Ecto neural progenitor cell (in vitro differentiated cells): ENCODE data around the gene THEM5.
"Not testable (repeated sequence)": the region's sequence is repeated elsewhere in the genome, so short reads cannot be mapped to it uniquely, and the experiment has no call there.

Experiments
- DNase-seq: peaks from one replicate; pipeline ENCODE4 v3.0.0-alpha.2; 2018; ENCODE audit warnings: low spot score

Gene THEM5

DNA sequence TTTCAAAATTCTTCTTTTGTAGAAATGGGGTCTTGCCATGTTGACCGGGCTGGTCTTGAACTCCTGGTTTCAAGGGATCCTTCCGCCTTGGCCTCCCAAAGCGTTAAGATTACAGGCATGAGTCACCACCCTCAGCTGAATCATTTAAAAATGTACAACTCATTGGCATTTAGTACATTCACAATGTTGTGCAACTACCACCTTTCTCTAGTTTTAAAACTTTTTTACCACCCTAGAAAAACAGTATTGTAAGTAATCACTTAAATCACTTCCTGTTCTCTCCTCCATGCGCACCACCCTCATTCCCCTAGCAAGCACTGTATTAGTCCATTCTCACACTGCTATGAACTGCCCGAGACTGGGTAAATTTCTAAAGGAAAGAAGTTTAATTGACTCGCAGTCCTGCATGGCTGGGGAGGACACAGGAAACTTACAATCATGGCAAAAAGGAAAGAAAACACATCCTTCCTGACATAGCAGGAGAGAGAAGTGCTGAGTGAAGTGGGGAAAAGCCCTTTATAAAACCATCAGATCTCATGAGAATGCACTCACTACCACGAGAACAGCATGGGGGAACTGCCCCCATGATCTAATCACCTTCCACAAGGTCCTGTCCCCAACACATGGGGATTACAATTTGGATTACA is 14.4 kb upstream of the THEM5 start:
- DNase-seq: no peak

DNA sequence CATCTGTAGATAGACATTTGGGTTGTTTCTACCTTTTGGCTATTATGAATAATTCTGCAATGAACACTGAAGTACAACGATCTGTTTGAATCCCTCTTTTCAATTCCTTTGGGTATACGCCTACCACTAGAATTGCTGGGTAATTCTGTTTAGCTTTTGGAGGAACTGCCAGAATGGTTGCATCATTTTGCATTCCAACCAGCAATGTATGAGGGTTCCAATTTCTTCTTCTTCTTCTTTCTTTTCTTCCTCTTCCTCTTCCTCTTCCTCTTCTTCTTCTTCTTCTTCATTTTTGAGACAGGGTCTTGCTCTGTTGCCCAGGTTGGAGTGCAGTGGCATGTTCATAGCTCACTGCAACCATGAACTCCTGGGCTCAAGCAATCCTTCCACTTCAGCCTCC is 13.8 kb upstream of the THEM5 start:
- DNase-seq: no peak

DNA sequence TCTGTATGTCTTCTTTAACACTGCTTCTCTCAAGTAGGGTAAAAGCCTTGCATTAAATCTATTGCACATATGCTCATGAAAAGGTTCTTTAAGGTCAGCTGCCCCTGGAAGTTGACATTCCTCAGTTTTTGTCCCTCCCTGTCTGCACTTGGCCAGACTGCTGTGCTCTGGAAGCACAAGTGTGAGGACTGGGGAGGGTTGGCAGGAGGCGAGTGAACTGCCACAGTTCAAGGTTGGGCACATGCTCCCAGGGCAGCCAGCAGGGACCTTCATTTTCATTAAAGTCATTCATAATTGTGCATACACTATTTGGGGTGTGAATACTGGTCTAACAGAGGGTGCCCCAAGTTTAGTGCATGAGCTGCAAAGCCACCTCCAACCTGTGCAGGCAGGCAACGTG is 10.9 kb upstream of the THEM5 start:
- DNase-seq: no peak

DNA sequence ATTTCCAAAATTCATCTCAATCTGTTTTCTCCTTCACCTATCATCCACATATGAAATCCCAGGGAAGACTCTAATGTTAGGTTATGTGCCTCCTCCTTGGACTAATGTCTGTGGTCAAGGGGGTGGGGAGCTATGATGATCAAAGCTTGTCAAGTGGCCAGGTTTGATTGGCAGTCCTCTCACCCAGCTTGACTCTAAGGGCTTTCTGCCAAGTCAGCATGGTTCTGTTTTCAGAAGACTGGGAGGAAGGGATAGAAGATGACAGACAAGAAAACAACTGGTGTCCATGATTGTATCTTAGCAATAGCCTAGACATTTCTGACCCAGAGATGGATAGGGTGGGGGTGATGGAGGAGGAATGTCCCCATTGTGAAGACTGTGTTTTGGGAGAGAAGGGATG is 9.1 kb upstream of the THEM5 start:
- DNase-seq: no peak

DNA sequence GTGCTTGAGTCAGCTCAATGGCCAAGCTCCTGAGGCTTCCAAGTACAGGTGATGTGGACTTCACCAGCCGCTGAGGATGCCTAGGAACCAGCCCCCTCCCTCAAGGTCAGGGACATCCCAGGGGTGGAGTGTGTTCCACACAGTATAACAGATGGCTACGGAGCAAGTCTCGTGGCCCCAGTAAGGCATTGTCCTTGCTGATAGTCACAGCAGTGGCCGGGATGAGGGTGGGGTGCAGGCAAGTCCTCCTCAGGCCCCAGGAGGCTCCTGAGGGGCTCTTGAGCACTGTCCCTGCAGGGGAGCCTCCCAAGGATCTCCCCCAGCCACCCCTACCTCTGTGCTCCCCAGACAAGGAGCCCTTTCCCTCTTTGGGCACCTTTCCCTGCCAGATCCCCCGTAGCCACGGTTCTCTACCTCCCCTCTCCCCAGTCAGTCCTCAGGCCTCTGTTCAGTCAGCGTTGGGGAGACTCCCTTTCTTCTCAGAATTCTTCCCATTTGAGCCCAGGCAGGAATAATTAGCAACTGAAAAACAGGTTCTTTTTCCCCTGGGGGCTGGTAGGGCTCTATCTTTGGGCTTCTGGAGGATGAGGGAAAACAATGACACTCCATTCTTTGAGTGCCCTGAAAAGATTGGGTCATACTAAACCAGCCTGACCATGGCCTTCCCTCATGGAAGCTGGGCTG is 7.1 kb upstream of the THEM5 start:
- DNase-seq: no peak

DNA sequence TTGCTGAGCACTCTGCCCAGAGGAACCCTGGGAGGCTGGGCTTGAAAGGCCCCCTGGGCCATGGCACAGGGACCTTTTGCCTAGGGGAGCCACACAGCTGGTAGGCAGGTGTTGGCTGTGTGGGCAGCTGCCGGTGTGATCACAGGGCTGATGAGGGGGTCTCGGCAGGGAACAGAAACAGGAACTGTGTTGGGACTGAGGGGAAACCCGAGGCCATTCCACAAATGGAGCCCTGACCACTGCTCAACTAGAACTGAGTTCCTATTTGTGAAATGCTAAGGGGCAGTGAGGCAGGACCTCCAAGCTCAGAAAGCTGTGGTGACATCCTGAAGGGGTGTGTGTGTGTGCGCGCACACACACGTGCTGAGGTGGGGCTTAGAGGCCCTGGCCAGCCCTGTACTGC is 6.4 kb upstream of the THEM5 start:
- no peak for DNase-seq

DNA sequence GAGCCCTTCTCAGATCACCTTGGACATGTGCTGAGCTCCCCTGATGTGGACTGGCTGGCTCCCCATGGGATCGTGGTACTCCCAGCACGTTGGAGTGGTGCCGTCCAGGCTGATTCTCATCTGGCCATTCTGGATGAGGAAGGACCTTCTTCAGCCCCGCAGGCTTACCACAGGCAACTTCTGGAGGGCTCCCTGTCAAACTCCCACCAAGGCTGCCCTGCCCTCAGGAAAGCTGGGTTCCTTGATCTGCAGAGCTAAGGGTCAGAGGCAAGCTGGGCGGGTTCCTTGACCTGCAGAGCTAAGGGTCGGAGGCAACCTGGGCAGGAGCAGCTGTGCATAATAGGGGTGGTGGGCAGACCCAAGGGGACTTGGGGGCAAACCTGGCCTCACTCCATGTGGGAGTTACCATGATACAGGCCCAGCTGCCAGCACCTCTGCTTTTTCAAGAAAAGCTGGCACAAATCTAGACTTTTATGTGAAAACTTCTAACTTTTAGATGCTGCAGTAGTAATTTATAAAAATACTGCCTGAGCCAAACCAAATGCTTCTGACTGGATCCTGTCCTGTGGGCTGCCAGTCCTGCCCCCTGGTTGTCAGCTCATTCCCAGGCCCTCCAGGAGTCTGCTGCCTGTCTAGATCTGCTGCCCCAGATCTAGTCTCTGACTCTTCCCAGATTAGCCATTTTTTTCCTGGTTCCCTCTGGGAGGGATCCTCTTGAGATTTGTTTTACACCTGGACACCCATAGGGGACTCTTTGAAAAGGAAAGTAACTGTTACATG is 5.6 kb upstream of the THEM5 start:
- no peak for DNase-seq

DNA sequence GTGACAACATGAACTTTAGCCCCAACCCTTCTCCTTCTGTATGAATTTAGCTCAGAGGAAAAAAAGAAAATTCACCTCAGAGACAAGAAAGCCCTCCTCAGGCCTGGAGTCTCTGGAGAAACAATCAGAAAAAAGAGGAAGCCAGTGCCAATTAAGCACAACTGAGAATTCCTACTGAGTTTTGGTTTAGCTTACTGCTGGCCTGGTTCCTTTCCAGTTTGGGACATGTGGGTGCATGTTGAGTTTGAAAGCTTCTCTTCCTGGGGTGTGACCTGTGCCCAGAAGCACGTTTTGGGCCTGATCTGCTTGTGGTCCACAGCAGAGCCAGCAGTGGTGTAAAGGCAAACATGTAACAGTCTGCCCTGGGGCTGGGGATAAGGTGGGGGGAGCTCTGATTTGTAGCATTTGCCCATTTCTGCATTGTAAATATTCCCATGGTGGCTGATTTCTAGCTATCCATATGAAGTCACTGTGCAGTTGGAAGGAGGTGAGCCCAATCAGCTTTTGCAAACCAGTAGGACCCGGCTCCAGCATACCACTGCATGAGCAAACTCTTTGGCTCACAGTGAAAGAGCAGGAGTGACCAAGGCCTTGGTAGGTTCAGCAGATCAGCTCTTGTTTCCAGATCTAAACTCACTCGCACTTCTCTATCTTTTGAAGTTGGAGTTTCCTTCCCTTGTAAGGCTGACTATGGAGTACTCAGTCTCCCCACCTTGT is 4.7 kb upstream of the THEM5 start:
- DNase-seq: no peak

DNA sequence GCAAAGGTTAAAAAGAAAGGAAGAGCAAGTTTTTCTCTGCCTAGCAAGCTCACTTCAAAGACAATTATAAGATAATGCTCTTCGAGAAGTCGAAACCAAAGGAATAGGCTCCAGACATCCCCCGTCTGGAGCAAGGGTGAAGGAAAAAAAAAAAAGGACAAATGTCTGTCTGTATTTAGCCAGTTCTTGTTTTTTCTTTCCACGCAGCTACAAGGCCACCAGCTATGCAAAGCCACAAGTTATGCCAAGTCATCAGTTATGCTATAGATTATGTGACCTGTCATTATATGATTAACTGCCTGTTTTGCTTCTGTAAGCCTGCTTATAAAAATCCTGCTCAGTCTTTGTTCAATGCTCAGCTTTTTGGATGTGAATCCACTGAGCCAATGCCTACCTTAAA is 2.4 kb upstream of the THEM5 start:
- no peak for DNase-seq

DNA sequence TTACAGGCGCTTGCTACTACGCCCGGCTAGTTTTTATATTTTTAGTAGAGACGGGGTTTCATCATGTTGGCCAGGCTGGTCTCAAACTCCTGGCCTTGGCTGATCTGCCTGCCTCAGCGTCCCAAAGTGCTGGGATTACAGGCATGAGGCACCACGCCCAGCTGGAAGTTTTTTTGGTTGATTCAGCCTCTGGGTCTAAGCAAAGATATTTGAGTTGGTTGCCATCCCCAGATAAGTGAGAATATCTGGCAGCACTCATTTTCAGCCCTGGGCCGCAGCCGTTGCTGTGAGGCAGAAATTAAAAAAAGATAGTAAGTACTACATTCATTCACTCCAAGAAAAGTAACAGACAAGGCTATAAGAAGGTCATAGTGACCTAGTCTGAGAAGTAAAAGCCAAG is 2.0 kb upstream of the THEM5 start:
- not testable (repeated sequence) for DNase-seq

DNA sequence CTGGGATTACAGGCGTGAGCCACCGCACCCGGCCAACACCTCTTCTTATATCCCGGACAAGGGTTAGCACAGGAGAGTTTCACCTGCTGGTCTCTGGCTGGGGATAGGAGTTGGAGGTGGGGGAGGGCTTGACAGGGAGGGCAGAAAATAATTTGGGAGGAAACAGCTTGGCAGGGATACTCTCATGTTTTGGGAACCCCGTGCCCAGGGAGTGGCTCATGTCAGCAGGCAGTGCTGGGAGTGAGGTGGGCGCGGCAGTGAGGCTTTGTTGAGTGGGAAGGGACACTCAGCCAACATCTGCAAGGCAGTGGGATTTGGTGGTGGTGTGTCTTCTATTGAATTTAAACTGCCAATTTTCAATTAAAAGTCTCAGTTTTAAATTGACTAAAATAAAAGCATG is 1.1 kb upstream of the THEM5 start:
- DNase-seq: no peak

DNA sequence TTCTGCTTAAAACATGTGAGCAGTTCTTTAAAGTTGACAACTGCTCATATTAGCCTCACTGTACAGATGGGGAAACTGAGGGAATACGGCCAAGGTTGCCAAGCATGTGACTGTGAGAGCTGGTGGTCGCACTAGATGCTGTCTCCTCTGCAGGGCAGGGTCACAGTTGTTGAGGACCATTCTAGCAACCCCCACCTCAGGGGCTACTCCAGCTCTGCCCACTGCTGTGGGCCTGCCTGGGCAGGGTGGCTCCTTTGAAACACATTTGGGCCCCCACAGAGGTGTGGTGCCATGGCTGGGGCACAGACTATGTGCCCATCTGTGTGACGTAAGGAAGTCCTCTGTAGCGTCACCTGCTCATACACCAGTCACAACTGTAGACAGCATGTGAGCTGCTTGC is 779 bp downstream of the THEM5 start:
- no peak for DNase-seq

DNA sequence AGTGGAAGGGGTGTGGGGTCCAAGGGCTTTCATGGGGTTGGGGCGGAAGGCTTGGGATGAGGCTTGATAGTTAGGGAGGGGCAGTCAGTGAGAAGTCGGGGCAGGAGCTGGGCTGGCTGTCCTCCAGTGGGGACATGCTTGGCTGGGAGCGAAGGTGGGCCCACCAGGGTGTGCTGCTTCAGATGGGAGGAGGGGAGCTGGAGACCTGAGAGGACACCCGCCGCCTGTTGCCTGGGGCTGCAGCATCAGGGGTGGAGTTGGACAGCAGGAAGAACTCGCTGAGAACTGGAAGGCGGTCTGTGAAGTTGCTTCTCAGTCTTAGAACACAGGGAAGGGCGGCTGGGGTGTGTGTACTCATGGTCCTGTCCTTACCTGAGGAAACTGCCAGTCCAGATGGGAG is 1.6 kb downstream of the THEM5 start:
- no peak for DNase-seq

DNA sequence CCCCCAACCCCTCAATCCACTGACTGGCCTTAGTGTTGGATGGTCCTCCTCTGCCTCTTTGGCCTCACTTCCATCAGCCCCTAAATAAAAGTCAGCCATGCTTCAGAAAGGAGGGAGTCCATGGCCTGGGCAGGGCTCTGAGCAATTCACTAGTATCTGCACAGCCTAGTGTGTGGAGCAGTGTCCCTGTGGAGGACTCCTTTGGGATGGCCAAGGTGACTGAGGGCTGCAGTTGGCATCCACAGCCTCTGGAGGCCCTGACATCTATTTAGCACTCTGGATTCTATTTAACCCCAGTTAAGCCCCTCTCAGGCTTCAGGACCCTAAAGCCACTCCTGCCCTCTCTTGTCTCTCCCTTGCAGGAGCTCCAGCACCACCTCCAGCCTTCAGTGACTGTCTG is 3.6 kb downstream of the THEM5 start:
- no peak for DNase-seq

DNA sequence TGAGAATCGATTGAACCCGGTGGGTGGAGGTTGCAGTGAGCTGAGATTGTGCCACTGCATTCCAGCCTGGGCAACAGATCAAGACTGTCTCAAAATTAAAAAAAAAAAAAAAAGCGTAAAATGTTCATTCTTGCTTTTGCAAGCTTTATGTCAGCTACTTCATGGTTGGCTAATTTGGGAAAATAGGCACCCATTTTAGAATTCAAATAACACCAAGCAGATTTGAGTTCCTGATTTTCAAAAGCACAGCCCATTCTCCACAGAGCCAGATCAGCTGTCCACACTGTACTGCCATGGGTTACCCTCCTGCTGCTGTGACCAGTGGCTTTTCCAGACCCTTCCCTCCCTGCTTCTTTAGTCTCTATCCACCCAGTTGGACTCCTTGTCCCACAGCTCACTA is 4.4 kb downstream of the THEM5 start:
- no peak for DNase-seq

DNA sequence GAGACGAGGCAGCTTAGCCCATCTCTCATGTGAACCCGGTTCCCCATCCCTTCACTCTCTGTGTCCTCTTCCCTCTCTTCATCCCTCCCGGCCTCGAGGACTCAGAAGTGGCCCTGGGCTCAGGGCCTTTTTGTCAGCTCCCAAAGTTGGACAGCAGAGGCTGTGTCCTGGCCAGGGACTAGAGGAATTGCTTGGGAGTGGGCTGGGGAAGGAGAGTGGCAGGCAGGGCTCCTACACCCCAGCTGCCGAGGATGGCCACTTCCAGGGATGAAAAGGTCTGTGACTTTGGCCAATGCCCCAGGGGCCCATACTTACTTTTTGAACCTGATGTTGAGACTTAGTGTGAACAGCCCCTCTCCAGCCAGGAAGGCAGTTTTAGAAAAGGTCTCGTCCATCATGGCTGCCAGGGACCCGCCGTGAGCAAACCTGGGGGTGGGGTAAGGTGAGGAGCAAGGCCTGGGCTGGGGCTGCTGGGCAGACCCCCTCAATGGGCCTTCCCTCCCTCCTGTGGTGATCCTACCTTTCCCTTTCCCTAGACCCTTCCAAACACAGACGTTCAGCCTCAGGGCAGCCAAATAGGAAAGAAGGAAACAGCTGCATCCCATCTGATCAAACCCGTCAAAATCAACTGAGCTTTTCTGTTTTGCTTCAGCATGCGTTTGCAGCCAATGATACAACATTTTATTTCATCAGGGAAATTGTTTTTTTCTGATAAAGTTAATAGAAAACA is 5.5 kb downstream of the THEM5 start:
- no peak for DNase-seq

DNA sequence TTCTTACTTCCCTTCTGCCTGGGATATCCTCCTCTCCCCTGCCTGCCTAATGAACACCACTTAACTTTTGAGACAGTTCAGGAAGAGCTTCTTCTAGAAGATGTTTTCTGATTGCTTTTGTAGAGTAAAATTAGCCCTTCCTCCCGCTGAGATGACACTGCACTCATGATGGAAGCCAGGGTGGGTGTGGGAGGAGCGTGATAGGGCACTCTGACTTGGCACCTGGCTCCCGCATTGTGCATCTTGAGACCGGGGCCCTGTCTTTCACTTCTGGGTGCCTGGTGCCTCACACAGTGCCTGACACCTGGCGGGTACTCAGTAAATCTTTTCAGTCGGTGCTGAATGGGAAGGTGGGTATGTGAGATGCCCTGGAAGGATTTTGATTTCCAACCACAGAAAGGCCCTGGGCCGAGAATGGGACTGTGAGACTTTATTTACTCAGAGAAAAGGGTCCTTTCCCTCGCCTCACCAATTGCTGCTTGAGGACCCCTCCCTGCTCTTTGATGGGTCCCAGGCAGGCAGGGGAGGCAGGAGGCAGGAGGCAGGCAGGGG is 6.8 kb downstream of the THEM5 start:
- DNase-seq: no peak

DNA sequence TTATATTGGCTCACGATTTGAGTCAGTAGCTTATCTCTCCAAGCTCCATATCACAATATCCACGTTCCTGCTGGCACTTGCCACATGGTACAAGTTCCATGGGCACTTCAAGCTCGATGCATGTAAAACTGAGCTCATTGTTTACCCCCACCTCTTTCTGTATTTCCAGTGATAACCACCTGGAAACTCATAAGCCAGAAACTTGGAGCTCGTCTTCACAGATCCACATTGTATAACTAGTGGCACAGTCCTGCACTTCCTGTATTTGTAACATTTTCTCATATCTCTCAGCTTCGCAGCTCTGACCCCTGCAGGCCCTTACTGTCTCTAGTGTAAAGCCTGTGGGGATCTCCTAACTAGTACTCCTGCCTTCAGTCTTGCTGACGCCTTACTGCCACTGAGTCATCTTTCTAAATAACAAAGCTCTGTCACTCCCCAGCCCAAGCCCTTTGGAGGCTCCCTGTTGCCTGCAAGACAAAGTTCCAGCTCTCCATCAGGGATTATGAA is 7.4 kb downstream of the THEM5 start:
- DNase-seq: no peak

DNA sequence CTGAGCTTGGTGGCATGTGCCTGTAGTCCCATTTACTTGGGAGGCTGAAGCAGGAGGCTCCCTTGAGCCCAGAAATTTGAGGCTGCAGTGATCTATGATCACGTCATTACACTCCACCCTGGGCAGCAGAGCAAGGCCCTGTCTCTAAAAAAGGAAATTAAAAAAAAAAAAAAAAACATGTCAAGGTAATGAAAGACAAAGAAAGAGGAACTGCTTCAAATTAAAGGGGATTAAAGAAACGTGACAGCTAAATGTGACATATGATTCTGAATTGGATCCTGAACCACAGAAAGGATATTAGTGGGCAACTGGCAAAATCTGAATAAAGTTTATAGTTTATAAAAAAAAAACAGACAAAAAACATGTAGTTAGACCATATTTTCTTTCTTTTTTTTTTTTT is 10.1 kb downstream of the THEM5 start:
- DNase-seq: no peak

DNA sequence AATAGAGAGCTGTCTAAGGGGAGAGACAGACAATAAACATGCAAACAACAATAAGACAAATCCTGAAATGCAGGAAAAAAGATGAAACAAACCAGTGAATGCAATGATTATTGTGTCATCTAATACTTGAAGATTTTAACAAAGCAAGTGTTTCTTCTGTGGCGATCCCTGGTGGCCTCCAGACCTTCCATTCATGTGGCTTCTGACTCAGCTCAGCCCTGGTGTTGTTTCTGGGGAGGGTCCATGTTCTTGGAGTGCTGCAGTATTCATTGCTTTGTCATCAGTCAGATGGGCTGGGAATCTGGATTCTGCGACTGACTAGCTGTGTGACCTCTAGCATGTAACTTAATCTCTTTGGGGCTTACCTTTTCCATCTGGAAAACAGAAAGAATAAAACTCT is 12.4 kb downstream of the THEM5 start:
- no peak for DNase-seq

DNA sequence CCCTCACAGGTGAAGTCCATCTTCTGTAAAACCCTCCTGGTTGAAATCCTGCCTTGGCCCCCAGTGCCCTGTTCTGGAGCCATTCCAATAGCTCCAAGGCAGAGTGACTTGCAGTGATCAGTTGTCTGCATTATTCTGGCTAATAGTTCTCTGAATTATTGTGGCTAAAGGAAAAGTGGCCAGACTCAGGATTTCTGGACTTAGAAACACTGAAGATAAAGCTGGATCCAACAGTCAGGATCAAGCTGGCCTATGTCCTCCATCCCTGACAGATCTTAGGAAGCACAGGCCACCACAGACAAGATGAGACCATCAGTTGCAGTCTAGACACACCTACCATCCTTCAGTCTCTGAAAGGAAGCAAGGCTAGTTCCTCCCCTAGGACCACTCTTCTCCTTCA is 13.1 kb downstream of the THEM5 start:
- DNase-seq: no peak
